Transverse colon (tissue), 4 donors: ENCODE measurements around the gene MCAT. TPM values are rescaled to one million over a fixed set of nuclear protein-coding genes. Genes with fewer than 3 reads are reported as not detected.

Experiments
- DNase-seq: peaks from one replicate; pipeline ENCODE4 v3.0.0-alpha.2; 2019
- H3K27ac ChIP-seq, 4 donors: fragments of 200-600 bp; sonication (generic); 2 replicates each; pipeline ENCODE4 v1.5.1; 2016 to 2018; ENCODE audit warnings: inconsistent platforms in 4 of 4
- H3K27me3 ChIP-seq: fragments of 200-600 bp; sonication (generic); 2 replicates; pipeline ENCODE4 v1.5.1; 2017; ENCODE audit warnings: inconsistent platforms
- H3K36me3 ChIP-seq, 4 donors: fragments of 200-600 bp; sonication (generic); 2 replicates each; pipeline ENCODE4 v1.5.1; 2017 to 2019; ENCODE audit warnings: inconsistent platforms in 4 of 4
- H3K4me1 ChIP-seq, 4 donors: fragments of 200-600 bp; sonication (generic); 2 replicates each; pipeline ENCODE4 v1.5.1; 2017 to 2020; ENCODE audit warnings: inconsistent platforms in 4 of 4
- H3K4me3 ChIP-seq, 4 donors: fragments of 200-600 bp; sonication (generic); 1 replicate in 1 of 4; 2 replicates in 3 of 4; pipeline versions ENCODE4 v1.5.1 to v1.6.1; 2017 to 2019; ENCODE audit warnings: inconsistent platforms in 4 of 4
- H3K9me3 ChIP-seq, 2 donors: fragments of 200-600 bp; sonication (generic); 2 replicates each; pipeline ENCODE4 v1.5.1; 2017 to 2019; ENCODE audit warnings: inconsistent platforms in 2 of 2
- CTCF ChIP-seq, 5 experiments: fragments of 200-600 bp in 3 of 5; fragments of 450-650 bp in 2 of 5; sonication (generic) in 3 of 5; IDR thresholded peaks; 1 replicate in 2 of 5; 2 replicates in 3 of 5; pipeline ENCODE4 v1.5.1; 2016 to 2017; ENCODE audit warnings: antibody characterized with exemption in 5 of 5, inconsistent platforms in 3 of 5, mild to moderate bottlenecking in 2 of 5, moderate library complexity in 1 of 5
- EP300 ChIP-seq: sonication (generic); formaldehyde crosslinking; IDR thresholded peaks from one replicate; pipeline ENCODE4 v1.6.1; 2017; ENCODE audit warnings: antibody characterized with exemption, low read depth
- POLR2A ChIP-seq: fragments of 450-650 bp; IDR thresholded peaks from one replicate; pipeline ENCODE4 v1.6.1; 2016; ENCODE audit warnings: antibody characterized with exemption, mild to moderate bottlenecking, moderate library complexity
- POLR2AphosphoS5 ChIP-seq, 3 donors: sonication (generic); formaldehyde crosslinking; IDR thresholded peaks; one replicate each; pipeline ENCODE4 v1.6.1; 2016; ENCODE audit warnings: antibody characterized with exemption in 3 of 3
- WGBS, 2 donors: methylation state at CpG; one replicate each; pipeline ENCODE4 v1.1.5; 2018; ENCODE audit warnings: low coverage in 1 of 2; 5-methylcytosine and 5-hydroxymethylcytosine counted together
- in situ Hi-C, 4 donors: fragments of 200-750 bp; cut with MboI; loops; one replicate each; pipeline versions ENCODE4 v1.15.0 to v1.15.1; 2017; ENCODE audit warnings: low sequenced_read_pairs in 3 of 4, low pct_ligation_motif_present in 1 of 4, low pct_unique_long_range_greater_than_20kb in 1 of 4
- intact Hi-C: fragments of 100-400 bp; cut with DNase I; formaldehyde crosslinking; loops from one replicate; pipeline ENCODE4 v1.15.1; 2023; ENCODE audit warnings: low total_unique reads
- total RNA-seq, 4 donors: library from RNA; depleted of rRNA; stranded (reverse); fragments of >200 nt; gene quantifications; one replicate each; pipeline ENCODE4 v1.1.0, GENCODE V29; 2016

Gene MCAT
- total RNA-seq, 4 donors from 2014 or later: 20.9 to 24.3 (median 22.5) TPM

GRCh38 chr22:43183496-43184277 lies 40.5 kb upstream of the MCAT start:
- Histone ChIP-seq H3K4me1 (peaks cover 0 to 23% (median 18%) of the 10 kb centered on the region in 4 donors), H3K4me3 (no peak overlapping the region), H3K36me3 (peaks cover 0 to 15% (median 3%) of the 10 kb centered on the region in 4 donors), H3K9me3 (no peaks in the 10 kb centered on the region), H3K27ac (no peak overlapping the region), H3K27me3 (no peaks in the 10 kb centered on the region)
- no peak for DNase-seq
- TF ChIP-seq POLR2AphosphoS5 (IDR thresholded peaks at IDR 0.05) (no peak), CTCF (IDR thresholded peaks at IDR 0.05) (no peak), EP300 (no peak), POLR2A (no peak)
- intact Hi-C loops (no loop called here), in situ Hi-C loops (no loop called here)
- 74 to 83% methylated on average over 1 to 12 of the region's 12 CpGs for WGBS, 2 donors

GRCh38 chr22:43182726-43183125 lies 39.5 kb upstream of the MCAT start:
- Histone ChIP-seq H3K36me3 (peaks cover 0 to 18% (median 3%) of the 10 kb centered on the region in 4 donors), H3K9me3 (no peaks in the 10 kb centered on the region), H3K4me1 (peaks cover 0 to 19% (median 15%) of the 10 kb centered on the region in 4 donors), H3K4me3 (no peak overlapping the region), H3K27me3 (no peaks in the 10 kb centered on the region), H3K27ac (no peak overlapping the region)
- no peak for TF ChIP-seq EP300
- TF ChIP-seq POLR2AphosphoS5 (IDR thresholded peaks at IDR 0.05): no peak
- no peak for TF ChIP-seq CTCF (IDR thresholded peaks at IDR 0.05)
- no peak for TF ChIP-seq POLR2A
- intact Hi-C loops: no loop called here
- 97% methylated on average over 17 of the region's 17 CpGs; no CpG with 5 or more reads in 1 of the 2 donors for WGBS, 2 donors
- DNase-seq: no peak
- in situ Hi-C loops: no loop called here

GRCh38 chr22:43182118-43182517 lies 38.9 kb upstream of the MCAT start:
- Histone ChIP-seq H3K9me3 (no peaks in the 10 kb centered on the region), H3K4me3 (no peak overlapping the region), H3K27ac (no peak overlapping the region), H3K4me1 (peaks cover 0 to 19% (median 14%) of the 10 kb centered on the region in 4 donors), H3K36me3 (peaks cover 0 to 18% (median 3%) of the 10 kb centered on the region in 4 donors), H3K27me3 (no peaks in the 10 kb centered on the region)
- intact Hi-C loops (no loop called here), in situ Hi-C loops (no loop called here)
- TF ChIP-seq POLR2A (no peak), POLR2AphosphoS5 (IDR thresholded peaks at IDR 0.05) (no peak), EP300 (no peak), CTCF (IDR thresholded peaks at IDR 0.05) (no peak)
- DNase-seq: no peak
- 87% methylated on average over 10 of the region's 10 CpGs; no CpG with 5 or more reads in 1 of the 2 donors for WGBS, 2 donors

- Histone ChIP-seq H3K4me3 (no peak overlapping the region), H3K27me3 (no peaks in the 10 kb centered on the region), H3K36me3 (peaks cover 0 to 18% (median 3%) of the 10 kb centered on the region in 4 donors), H3K4me1 (peaks cover 0 to 19% (median 13%) of the 10 kb centered on the region in 4 donors), H3K27ac (no peak overlapping the region), H3K9me3 (no peaks in the 10 kb centered on the region)
- intact Hi-C loops (no loop called here), in situ Hi-C loops (no loop called here)
- DNase-seq: no peak
- TF ChIP-seq CTCF (IDR thresholded peaks at IDR 0.05) (no peak), EP300 (no peak), POLR2A (no peak), POLR2AphosphoS5 (IDR thresholded peaks at IDR 0.05) (no peak)
- 90% methylated on average over 13 of the region's 13 CpGs; no CpG with 5 or more reads in 1 of the 2 donors for WGBS, 2 donors
These were observed 38.3 kb upstream of the MCAT start for GRCh38 chr22:43181321-43182076.
